ENCODE measurements around the gene WDR45B.

DNA sequence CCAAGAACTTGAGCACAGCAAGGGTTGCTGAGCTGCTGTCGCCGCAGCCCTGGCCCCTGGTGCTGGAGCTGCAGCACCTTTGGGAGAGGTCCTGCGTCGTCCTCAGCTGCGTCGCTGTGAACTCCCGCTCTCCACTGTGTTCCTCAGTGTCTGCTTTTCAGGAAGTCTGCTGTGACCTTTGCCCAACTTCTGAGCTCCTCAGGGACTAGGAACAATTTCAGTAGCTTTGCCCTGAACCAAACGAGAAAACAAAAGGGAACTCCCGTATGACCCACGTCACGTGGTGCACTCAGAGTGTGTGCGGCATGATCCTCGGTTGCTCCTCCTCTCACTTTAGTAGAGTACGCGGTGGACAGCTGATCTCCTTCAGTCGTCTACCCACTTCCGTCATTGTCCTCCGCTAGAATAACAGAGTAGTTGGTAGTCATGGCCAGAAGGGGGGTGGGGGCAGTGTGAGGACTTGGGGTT lies 44.2 kb downstream of the WDR45B start:
- TF ChIP-seq GATA2 (IDR thresholded peaks at IDR 0.05; ENCODE audit: low read depth, low read length) (no peak), GATA3 (IDR thresholded peaks at IDR 0.05; ENCODE audit: low read depth, low read length) (no peak)
